IPS-18a (cell line): ENCODE data around the gene KHK.

Experiments used
- H3K27ac ChIP-seq: one replicate; pipeline ENCODE4 v1.5.1; 2013; ENCODE audit warnings: low read length
- H3K27me3 ChIP-seq: one replicate; pipeline ENCODE4 v1.6.1; 2013; ENCODE audit warnings: mild to moderate bottlenecking, low read length; ENCODE audit not compliant: control insufficient read depth, insufficient read depth
- H3K36me3 ChIP-seq: one replicate; pipeline ENCODE4 v1.6.1; 2013; ENCODE audit warnings: low read depth, low read length; ENCODE audit not compliant: control insufficient read depth
- H3K4me1 ChIP-seq: one replicate; pipeline ENCODE4 v1.6.1; 2013; ENCODE audit warnings: low read depth, low read length; ENCODE audit not compliant: control insufficient read depth
- H3K4me3 ChIP-seq: one replicate; pipeline ENCODE4 v1.5.1; 2013; ENCODE audit warnings: low read length
- H3K9ac ChIP-seq: one replicate; pipeline ENCODE4 v1.6.1; 2013; ENCODE audit warnings: mild to moderate bottlenecking, low read length, moderate library complexity
- H3K9me3 ChIP-seq: one replicate; pipeline ENCODE4 v1.6.1; 2013; ENCODE audit warnings: low read depth, low read length; ENCODE audit not compliant: control insufficient read depth

KHK gene

DNA sequence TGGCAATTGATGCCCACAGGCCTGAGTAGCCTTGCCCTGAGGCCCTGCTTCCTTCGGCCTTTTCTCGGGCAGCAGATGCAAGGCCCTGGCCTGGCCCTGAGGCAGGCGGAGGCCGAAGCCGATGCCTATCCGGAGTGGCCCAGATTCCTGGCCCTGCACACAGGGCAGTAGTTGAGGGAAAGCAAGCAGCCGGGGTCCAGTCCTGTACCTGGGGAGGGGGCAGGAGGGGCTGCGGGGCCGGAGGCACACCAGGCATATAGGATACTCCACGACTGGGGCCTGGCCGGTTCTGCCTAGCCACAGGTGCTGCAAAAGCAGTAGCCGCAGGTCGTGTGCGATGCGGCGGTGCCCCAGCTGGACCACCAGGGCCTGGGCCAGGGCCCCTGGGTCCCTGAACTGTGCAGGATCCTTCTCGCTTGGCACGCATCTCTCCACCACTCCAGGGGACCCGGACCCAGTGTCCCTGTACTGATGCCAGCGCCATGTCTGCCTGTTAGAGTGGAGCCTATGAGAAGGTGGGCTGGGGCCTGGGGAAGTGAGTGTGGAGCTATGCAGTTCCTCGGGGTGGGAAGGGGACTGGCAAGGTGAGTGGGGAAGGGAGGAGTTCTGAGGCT, 50.9 kb downstream of the KHK start:
- Histone ChIP-seq H3K27ac (no peak overlapping the region), H3K9me3 (no peaks in the 10 kb centered on the region), H3K4me3 (no peak overlapping the region)

GRCh38 chr2:27138111-27138510, 51.5 kb downstream of the KHK start:
- H3K4me3 ChIP-seq: no peak overlapping the region
- no peak overlapping the region for H3K9ac ChIP-seq
- no peaks in the 10 kb centered on the region for H3K9me3 ChIP-seq
- H3K27ac ChIP-seq: no peak overlapping the region
- no peaks in the 10 kb centered on the region for H3K27me3 ChIP-seq
- no peaks in the 10 kb centered on the region for H3K36me3 ChIP-seq
- H3K4me1 ChIP-seq: peaks cover 5% of the 10 kb centered on the region

More for the DNA sequence above, 50.9 kb downstream of the KHK start:
- Histone ChIP-seq H3K27me3 (no peaks in the 10 kb centered on the region), H3K36me3 (no peaks in the 10 kb centered on the region), H3K4me1 (peaks cover 6% of the 10 kb centered on the region), H3K9ac (no peak overlapping the region)

GRCh38 chr2:27139310-27139709, 52.7 kb downstream of the KHK start, which contains the start of gene PRR30:
Gene PRR30 (minus strand): TSS chr2:27139410. CDS start chr2:27138329, 1,081 bp downstream.
- H3K9ac ChIP-seq: no peak within 1 kb of the TSS
- H3K9me3 ChIP-seq: no peaks in the 10 kb centered on the region
- no peaks in the 10 kb centered on the region for H3K27me3 ChIP-seq
- H3K4me1 ChIP-seq: no peaks in the 10 kb centered on the region
- no peak within 1 kb of the TSS for H3K4me3 ChIP-seq
- no peaks in the 10 kb centered on the region for H3K36me3 ChIP-seq
- no peak within 1 kb of the TSS for H3K27ac ChIP-seq

DNA sequence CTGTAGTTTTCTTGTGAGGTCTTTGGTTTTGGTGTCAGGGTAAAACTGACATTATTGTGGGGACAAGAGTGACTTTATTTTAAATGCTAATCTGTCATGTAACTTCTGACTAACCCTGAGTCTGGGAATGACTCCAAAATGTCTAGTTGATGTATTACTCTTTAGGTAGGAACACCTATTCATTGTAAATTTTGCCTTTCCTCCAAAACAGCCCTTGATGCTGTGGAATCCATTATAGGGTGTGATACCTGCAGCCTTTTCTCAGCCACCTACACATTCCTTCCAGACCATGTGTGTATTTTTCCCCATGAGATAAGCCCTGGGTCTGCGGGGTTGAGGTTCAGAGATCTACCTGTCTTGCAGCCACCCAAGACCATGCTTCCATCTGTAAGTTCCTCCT, 56.7 kb downstream of the KHK start:
- H3K36me3 ChIP-seq: no peaks in the 10 kb centered on the region
- no peak overlapping the region for H3K4me3 ChIP-seq
- H3K4me1 ChIP-seq: no peaks in the 10 kb centered on the region
- no peak overlapping the region for H3K9ac ChIP-seq
- no peaks in the 10 kb centered on the region for H3K27me3 ChIP-seq
- no peak overlapping the region for H3K27ac ChIP-seq
- no peaks in the 10 kb centered on the region for H3K9me3 ChIP-seq

GRCh38 chr2:27145682-27146081, 59.1 kb downstream of the KHK start:
- Histone ChIP-seq H3K4me3 (no peak overlapping the region), H3K27ac (no peak overlapping the region), H3K9ac (no peak overlapping the region), H3K9me3 (no peaks in the 10 kb centered on the region), H3K27me3 (no peaks in the 10 kb centered on the region), H3K4me1 (no peaks in the 10 kb centered on the region), H3K36me3 (no peaks in the 10 kb centered on the region)

DNA sequence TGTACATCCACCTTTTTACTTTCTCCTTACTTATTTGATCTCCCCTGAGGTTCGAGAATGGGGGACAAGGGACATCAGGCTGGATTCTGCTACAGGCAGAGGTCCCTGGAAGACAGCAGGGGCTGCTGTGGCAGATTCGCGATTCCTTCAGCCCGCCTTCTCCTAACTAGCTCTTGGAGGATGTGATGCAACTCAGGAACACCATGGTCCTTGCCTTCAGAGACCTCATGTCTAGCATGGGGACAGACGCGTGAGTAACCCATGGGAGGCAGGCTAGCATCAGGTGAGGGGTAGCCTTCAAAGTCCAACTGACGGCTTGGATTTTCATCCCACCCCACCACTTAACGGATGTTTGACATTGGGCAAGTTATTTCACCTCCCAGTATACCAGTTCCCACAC, 61.4 kb downstream of the KHK start:
- Histone ChIP-seq H3K27me3 (no peaks in the 10 kb centered on the region), H3K9me3 (no peaks in the 10 kb centered on the region), H3K9ac (no peak overlapping the region), H3K27ac (no peak overlapping the region), H3K4me1 (no peaks in the 10 kb centered on the region), H3K36me3 (no peaks in the 10 kb centered on the region), H3K4me3 (no peak overlapping the region)

DNA sequence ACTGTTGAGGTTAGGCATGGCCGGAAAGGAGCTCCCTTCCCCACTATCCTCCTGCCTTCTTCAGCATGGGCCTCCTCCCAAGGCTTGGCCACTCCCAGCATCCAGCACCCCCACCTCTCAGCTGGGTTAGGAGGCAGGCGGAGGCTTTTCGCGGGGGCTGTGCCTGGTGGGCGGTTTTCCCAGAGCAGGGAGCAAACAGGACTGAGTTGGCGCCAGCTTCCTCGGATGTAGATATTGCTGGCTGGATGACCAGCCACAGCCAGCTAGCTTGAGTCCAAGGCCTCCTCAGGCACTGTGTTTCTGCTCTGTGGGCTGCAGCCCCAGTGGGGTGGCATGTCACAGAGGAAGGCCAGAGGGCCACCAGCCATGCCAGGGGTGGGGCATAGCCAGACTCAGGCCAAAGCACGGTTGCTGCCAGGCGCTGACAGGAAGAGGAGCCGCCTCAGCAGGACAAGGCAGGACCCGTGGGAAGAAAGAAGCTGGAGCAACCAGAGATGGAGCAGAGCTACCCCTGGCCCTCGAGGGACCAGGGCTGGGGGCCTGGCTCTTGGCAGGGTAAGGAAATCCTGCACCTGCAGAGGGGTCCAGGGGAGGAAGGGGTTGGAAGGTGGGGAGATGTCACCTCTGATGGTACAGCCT, 62.3 kb downstream of the KHK start, which contains the start of gene TCF23:
Gene TCF23 (plus strand): TSS at position 204 of the 639 bp plus-strand sequence. CDS start 130 bp downstream, at position 334.
- H3K36me3 ChIP-seq: no peaks in the 10 kb centered on the region
- H3K4me3 ChIP-seq: no peak within 1 kb of the TSS
- no peak within 1 kb of the TSS for H3K9ac ChIP-seq
- no peaks in the 10 kb centered on the region for H3K9me3 ChIP-seq
- H3K27ac ChIP-seq: no peak within 1 kb of the TSS
- no peaks in the 10 kb centered on the region for H3K4me1 ChIP-seq
- H3K27me3 ChIP-seq: no peaks in the 10 kb centered on the region

GRCh38 chr2:27149570-27150405, 63.2 kb downstream of the KHK start:
- Histone ChIP-seq H3K4me1 (no peaks in the 10 kb centered on the region), H3K9me3 (no peaks in the 10 kb centered on the region), H3K27ac (no peak overlapping the region), H3K27me3 (no peaks in the 10 kb centered on the region), H3K36me3 (no peaks in the 10 kb centered on the region), H3K4me3 (no peak overlapping the region), H3K9ac (no peak overlapping the region)
